ENCODE results near the gene CLDN7.

The CLDN7 gene

DNA sequence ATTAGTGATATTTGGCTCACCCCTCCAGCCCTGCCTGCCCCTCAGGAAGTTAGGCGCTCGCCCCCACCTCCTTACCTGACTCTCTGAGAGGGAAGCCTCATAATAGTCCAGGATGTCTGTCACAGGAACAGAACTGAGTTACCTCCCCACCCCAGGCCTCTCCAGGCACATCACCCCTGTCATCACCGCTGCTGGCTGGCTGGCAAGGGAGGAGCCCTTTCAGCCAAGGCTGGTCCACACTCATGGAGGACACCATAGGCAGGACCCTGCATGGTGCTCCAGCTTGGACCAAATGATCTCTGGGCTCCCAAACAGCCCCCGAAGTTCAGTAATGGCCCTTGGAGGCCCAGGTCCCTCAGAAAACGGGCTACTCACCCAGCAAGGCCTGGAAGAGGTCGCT lies 44.1 kb downstream of the CLDN7 start:
- peak overlapping the region; percentile 62; the same call in 1 of the 2 replicates for H2AFZ ChIP-seq (ENCODE audit: low read length)
- H3F3A ChIP-seq (ENCODE audit: low read depth), result peaks cover 3% of the 10 kb centered on the region; the same call in 1 of the 2 replicates
- peak overlapping the region; percentile 71 for H3K4me3 ChIP-seq (ENCODE audit: low read length, poor library complexity, severe bottlenecking)

DNA sequence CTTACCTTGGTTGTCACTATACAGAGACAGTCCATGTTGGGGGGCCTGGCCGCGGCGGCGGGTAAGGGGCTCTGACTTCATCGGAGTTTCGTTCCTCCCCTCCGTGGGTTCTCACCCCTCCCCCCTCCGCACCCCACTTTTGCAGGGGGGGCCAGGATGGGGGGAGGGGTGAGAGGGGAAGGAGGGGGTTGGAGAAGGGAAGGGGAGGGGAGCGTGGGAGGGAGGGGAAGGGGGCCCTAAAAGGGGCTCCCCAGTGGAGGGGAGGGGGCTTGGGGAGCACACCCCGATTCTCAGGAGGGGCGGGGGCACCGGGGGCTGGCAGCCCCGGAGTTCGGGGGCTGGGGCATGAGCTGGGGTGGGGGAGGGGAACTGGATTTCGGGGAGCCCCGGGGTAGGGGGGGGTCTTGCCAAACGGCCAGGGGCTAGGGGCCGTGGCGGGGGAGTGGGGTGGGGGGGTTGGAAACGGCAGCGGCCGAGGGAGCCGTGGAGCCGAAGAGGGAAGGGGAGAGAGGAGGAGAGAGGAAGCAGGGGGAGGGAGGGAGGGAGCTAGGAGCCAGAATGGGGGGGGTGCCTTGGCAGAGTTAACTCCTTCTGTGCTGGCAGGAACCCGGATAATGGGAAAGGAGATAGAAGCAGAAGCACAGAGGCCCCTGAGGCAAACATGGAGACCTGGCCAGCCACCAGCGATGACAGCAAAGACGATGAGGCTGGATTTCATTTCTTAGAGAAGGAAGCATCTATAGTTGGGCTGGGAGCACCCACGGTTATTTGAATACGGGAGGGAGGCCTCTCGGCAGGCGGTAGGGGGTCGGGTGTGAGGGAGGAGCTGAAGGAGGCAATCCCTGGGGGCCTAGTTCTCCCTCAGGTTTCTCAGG lies 44.9 kb downstream of the CLDN7 start:
- H2AFZ ChIP-seq (ENCODE audit: low read length), result peak overlapping the region; percentile 62
- peak overlapping the region; percentile 98 for H3K4me2 ChIP-seq (ENCODE audit: low read depth, low read length, poor library complexity, severe bottlenecking)
- peak overlapping the region; percentile 77 for H3K4me3 ChIP-seq (ENCODE audit: low read length, poor library complexity, severe bottlenecking)

More for the DNA sequence above, 44.1 kb downstream of the CLDN7 start:
- H4K20me1 ChIP-seq (ENCODE audit: insufficient read depth, low read length, poor library complexity, severe bottlenecking), result peaks cover 18% of the 10 kb centered on the region
- H3K9me3 ChIP-seq (ENCODE audit: insufficient read depth, low read depth, low read length), result no peaks in the 10 kb centered on the region
- peak overlapping the region; percentile 98 for H3K4me2 ChIP-seq (ENCODE audit: low read depth, low read length, poor library complexity, severe bottlenecking)
- H3K9ac ChIP-seq (ENCODE audit: low read depth, low read length, poor library complexity, severe bottlenecking), result peak overlapping the region; percentile 73
- no peaks in the 10 kb centered on the region for H3K9me2 ChIP-seq (replicated peaks; ENCODE audit: low read depth, low read length)
- TF ChIP-seq EZH2phosphoT487 (IDR thresholded peaks at IDR 0.05; ENCODE audit: borderline replicate concordance), result no peak
- TF ChIP-seq, protein P1, sequence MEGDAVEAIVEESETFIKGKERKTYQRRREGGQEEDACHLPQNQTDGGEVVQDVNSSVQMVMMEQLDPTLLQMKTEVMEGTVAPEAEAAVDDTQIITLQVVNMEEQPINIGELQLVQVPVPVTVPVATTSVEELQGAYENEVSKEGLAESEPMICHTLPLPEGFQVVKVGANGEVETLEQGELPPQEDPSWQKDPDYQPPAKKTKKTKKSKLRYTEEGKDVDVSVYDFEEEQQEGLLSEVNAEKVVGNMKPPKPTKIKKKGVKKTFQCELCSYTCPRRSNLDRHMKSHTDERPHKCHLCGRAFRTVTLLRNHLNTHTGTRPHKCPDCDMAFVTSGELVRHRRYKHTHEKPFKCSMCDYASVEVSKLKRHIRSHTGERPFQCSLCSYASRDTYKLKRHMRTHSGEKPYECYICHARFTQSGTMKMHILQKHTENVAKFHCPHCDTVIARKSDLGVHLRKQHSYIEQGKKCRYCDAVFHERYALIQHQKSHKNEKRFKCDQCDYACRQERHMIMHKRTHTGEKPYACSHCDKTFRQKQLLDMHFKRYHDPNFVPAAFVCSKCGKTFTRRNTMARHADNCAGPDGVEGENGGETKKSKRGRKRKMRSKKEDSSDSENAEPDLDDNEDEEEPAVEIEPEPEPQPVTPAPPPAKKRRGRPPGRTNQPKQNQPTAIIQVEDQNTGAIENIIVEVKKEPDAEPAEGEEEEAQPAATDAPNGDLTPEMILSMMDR (conservative IDR thresholded peaks at IDR 0.05; ENCODE audit: low read length), result no peak
- peaks cover 56% of the 10 kb centered on the region for H3K4me1 ChIP-seq (ENCODE audit: insufficient read depth, low read length, poor library complexity, severe bottlenecking)
- peaks cover 33% of the 10 kb centered on the region; the same call in 1 of the 2 replicates for H3K79me2 ChIP-seq (ENCODE audit: insufficient read depth, low read length)
- H3K36me3 ChIP-seq (ENCODE audit: insufficient read depth, low read length), result peaks cover 12% of the 10 kb centered on the region; the same call in 1 of the 2 replicates
- no peaks in the 10 kb centered on the region for H3K27me3 ChIP-seq (ENCODE audit: insufficient read depth, low read length, poor library complexity, severe bottlenecking)

DNA sequence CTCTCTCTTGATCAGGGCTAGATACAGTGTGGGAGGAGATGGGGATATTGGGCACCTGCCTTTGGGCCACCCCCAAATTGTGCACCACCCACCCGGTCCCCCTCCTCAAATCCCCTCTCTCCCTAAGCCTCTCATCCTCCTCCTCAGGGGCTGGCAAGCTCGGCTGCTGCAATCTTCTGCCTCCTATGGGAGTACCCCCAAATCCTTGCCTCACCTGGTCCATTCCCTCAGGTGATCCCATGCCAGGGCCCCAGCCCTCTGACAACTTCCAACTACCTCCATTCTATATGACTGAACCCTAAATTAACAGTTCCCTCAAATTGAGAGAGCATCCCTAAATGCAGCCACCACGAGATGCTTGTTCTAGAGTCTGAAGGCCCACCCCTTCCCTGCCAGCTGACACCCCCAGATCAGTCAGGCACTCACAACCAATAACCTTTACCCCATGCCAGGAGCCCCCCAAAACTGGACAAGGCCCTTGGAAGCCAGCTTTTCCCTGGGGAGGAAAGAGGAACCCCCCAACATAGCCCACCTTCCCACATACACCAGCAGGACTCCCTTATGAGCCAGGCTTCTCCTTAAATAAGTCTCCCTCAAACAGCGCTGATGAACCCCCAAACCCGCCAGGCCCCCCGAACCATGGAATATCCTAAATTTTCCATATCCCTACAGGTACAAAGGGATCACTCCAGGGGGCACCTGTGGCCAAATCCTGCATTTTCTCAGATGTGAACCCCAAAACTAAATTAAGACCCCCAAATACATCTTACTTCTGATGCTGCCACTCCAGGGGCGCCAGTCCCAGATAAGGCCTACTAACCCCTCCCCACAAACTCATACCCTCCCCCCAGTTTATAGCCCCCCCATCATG lies 45.8 kb downstream of the CLDN7 start:
- Histone ChIP-seq H3K79me2 (ENCODE audit: insufficient read depth, low read length) (peaks cover 43% of the 10 kb centered on the region), H3K36me3 (ENCODE audit: insufficient read depth, low read length) (no peaks in the 10 kb centered on the region), H4K20me1 (ENCODE audit: insufficient read depth, low read length, poor library complexity, severe bottlenecking) (peaks cover 11% of the 10 kb centered on the region), H3K9me3 (ENCODE audit: insufficient read depth, low read depth, low read length) (no peaks in the 10 kb centered on the region), H3K4me1 (ENCODE audit: insufficient read depth, low read length, poor library complexity, severe bottlenecking) (peaks cover 56% of the 10 kb centered on the region), H3K9ac (ENCODE audit: low read depth, low read length, poor library complexity, severe bottlenecking) (peak overlapping the region; percentile 85), H3K27me3 (ENCODE audit: insufficient read depth, low read length, poor library complexity, severe bottlenecking) (no peaks in the 10 kb centered on the region), H3K9me2 (replicated peaks; ENCODE audit: low read depth, low read length) (no peaks in the 10 kb centered on the region), H3F3A (ENCODE audit: low read depth) (peaks cover 3% of the 10 kb centered on the region; the same call in 1 of the 2 replicates), H2AFZ (ENCODE audit: low read length) (no peak overlapping the region), H3K4me3 (ENCODE audit: low read length, poor library complexity, severe bottlenecking) (peak overlapping the region; percentile 77), H3K4me2 (ENCODE audit: low read depth, low read length, poor library complexity, severe bottlenecking) (peak overlapping the region; percentile 92)
- no peak for TF ChIP-seq EZH2phosphoT487 (IDR thresholded peaks at IDR 0.05; ENCODE audit: borderline replicate concordance)
- TF ChIP-seq, protein P1 (conservative IDR thresholded peaks at IDR 0.05; ENCODE audit: low read length), result no peak

More for the DNA sequence above, 44.9 kb downstream of the CLDN7 start:
- H3K9me3 ChIP-seq (ENCODE audit: insufficient read depth, low read depth, low read length), result no peaks in the 10 kb centered on the region
- H3F3A ChIP-seq (ENCODE audit: low read depth), result peaks cover 3% of the 10 kb centered on the region; the same call in 1 of the 2 replicates
- peaks cover 18% of the 10 kb centered on the region for H4K20me1 ChIP-seq (ENCODE audit: insufficient read depth, low read length, poor library complexity, severe bottlenecking)
- H3K36me3 ChIP-seq (ENCODE audit: insufficient read depth, low read length), result peaks cover 5% of the 10 kb centered on the region; the same call in 1 of the 2 replicates
- H3K9me2 ChIP-seq (replicated peaks; ENCODE audit: low read depth, low read length), result no peaks in the 10 kb centered on the region
- H3K27me3 ChIP-seq (ENCODE audit: insufficient read depth, low read length, poor library complexity, severe bottlenecking), result no peaks in the 10 kb centered on the region
- H3K9ac ChIP-seq (ENCODE audit: low read depth, low read length, poor library complexity, severe bottlenecking), result peak overlapping the region; percentile 85
- peaks cover 56% of the 10 kb centered on the region for H3K4me1 ChIP-seq (ENCODE audit: insufficient read depth, low read length, poor library complexity, severe bottlenecking)
- TF ChIP-seq, protein P1 (conservative IDR thresholded peaks at IDR 0.05; ENCODE audit: low read length), result no peak
- no peak for TF ChIP-seq EZH2phosphoT487 (IDR thresholded peaks at IDR 0.05; ENCODE audit: borderline replicate concordance)
- H3K79me2 ChIP-seq (ENCODE audit: insufficient read depth, low read length), result peaks cover 37% of the 10 kb centered on the region; the same call in 1 of the 2 replicates
